Measurements from ENCODE around the gene RABEPK.
"Not testable (repeated sequence)": the region's sequence is repeated elsewhere in the genome, so short reads cannot be mapped to it uniquely, and the experiment has no call there.

Gene RABEPK

DNA sequence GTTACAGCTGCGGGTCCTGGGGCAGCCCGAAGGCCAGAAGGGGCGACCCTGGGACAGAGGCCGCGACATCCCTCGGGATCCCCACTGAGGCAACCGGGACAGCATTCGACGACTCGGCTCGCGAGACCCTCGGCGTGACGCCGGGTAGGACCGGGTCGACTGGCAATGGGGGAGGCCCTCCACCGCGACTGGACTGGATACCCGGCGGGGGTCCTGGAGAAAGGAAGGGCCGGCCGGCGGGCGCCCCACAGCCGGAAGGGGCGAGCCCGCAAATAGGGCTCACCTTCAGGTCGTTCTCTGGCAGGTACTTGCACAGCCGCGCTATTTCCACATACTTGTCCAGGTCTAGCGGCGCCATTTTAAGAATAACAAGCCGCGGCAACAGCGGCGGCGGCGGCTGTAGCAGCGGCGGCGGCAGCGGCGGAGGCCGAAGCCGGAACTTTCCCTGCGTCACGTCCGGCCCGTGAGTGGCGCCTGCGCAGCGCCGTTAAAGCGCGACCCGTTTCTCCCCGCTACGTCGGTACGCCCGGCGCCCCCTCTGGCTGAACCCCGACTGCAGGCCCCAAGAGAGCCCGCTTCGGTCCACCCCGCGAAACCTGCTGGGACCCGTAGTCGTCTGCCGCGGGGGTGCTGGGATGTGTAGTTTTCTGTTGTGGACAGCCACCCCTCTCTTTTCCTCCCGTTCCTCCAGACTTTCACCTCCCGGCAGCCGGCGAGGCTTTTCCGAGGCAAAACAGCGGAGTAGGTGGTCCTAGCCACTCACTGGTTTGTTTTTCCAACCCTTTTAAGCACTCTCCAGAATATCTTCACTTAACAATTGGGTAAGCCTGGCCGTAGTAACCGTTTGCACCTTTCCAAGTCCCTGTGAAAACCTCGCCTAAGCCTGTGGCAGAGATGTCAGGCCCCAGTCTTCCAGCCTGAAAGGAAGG lies 10.7 kb upstream of the RABEPK start, which contains the start of gene PPP6C:
TSS of gene PPP6C (minus strand) at position 443 of the 929 bp plus-strand sequence. CDS start at position 358, 85 bp downstream.
- DNase-seq (ENCODE audit: low read depth, low spot score), result peak; percentile 74
- peak within 1 kb of the TSS; percentile 99 for H3K4me3 ChIP-seq (ENCODE audit: low read depth, low read length)
- CTCF ChIA-PET, result interaction anchor here (0.7 to 1.9 kb wide), 3 partner anchors 10 to 13 kb away, joined by 3 to 6 read pairs (median 5); partner anchors contain the start of gene RABEPK
- POLR2A ChIA-PET, result no interaction called here
- TF ChIP-seq, protein P1, sequence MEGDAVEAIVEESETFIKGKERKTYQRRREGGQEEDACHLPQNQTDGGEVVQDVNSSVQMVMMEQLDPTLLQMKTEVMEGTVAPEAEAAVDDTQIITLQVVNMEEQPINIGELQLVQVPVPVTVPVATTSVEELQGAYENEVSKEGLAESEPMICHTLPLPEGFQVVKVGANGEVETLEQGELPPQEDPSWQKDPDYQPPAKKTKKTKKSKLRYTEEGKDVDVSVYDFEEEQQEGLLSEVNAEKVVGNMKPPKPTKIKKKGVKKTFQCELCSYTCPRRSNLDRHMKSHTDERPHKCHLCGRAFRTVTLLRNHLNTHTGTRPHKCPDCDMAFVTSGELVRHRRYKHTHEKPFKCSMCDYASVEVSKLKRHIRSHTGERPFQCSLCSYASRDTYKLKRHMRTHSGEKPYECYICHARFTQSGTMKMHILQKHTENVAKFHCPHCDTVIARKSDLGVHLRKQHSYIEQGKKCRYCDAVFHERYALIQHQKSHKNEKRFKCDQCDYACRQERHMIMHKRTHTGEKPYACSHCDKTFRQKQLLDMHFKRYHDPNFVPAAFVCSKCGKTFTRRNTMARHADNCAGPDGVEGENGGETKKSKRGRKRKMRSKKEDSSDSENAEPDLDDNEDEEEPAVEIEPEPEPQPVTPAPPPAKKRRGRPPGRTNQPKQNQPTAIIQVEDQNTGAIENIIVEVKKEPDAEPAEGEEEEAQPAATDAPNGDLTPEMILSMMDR (IDR thresholded peaks at IDR 0.05; ENCODE audit: insufficient read depth, low read length, missing control alignments), result peak; percentile 90

DNA sequence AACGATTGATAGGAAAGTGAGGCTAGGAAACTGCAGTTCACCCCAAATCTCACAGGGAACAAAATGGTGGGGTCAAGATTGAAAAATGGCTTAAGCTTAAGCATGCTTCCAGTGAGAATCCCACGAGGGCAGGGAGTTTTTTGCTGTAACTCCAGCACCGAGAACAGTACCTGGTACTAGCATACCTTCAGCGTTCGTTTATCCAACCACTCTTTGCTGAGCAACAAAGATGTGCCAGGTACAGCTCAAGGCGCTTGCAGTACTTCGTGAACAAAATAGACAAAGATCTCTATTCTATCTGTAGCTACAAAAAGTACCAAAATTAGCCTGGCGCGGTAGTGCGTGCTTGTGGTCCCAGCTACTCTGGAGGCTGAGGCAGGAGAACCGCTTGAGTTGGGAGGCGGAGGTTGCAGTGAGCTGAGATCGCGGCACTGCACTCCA lies 10.0 kb upstream of the RABEPK start:
- POLR2A ChIA-PET, result interaction anchor here (1.2 kb wide), 1 partner anchor 9 kb away, joined by 3 read pairs; no protein-coding TSS in a partner anchor
- CTCF ChIA-PET, result interaction anchor here (0.7 to 1.9 kb wide), 4 partner anchors 9 to 16 kb away, joined by 3 to 6 read pairs (median 3); partner anchors contain the start of gene RABEPK
- no peak for DNase-seq (ENCODE audit: low read depth, low spot score)

DNA sequence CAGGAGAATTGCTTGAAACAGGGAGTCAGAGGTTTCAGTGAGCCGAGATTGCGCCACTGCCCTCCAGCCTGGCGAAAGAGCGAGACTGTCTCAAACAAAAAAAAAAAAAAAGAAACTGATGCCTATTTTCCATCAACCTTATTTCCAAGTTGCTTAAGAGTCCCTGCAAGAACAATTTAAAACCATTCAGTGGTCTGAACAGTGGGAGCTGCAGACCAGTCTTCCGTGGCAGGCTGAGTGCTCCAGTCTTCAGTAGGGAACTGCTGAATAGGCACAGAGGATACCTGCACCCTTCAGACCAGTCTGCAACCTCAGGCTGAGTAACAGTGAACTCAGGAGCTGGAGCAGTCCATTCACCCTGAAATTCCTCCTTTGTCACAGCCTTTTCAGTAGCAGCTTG lies 5.9 kb upstream of the RABEPK start:
- H3K4me3 ChIP-seq (ENCODE audit: low read depth, low read length); CTCF ChIA-PET; DNase-seq (ENCODE audit: low read depth, low spot score); POLR2A ChIA-PET: not testable (repeated sequence)

More for the DNA sequence above, 10.0 kb upstream of the RABEPK start:
- H3K4me3 ChIP-seq (ENCODE audit: low read depth, low read length), result peak overlapping the region; percentile 99
- TF ChIP-seq, protein P1 (IDR thresholded peaks at IDR 0.05; ENCODE audit: insufficient read depth, low read length, missing control alignments), result no peak

DNA sequence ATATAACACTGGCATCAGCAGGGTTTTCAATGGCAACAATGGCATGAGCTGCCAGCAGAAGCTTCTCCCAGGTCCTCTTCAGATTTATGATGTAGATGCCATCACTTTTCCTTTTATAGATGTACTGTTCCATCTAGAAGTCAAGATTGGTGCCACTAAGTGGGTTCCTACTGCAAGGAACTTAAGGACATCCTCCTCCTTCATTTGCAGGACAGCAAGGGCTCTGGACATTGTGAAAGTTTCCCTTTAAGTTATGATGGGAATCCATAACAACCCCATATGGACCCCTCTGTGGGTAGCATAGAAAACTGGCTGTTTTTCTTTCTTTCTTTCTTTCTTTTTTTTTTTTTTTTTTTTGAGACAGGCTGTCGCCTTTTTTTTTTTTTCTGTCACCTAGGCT lies 4.8 kb upstream of the RABEPK start:
- CTCF ChIA-PET, result not testable (repeated sequence)

DNA sequence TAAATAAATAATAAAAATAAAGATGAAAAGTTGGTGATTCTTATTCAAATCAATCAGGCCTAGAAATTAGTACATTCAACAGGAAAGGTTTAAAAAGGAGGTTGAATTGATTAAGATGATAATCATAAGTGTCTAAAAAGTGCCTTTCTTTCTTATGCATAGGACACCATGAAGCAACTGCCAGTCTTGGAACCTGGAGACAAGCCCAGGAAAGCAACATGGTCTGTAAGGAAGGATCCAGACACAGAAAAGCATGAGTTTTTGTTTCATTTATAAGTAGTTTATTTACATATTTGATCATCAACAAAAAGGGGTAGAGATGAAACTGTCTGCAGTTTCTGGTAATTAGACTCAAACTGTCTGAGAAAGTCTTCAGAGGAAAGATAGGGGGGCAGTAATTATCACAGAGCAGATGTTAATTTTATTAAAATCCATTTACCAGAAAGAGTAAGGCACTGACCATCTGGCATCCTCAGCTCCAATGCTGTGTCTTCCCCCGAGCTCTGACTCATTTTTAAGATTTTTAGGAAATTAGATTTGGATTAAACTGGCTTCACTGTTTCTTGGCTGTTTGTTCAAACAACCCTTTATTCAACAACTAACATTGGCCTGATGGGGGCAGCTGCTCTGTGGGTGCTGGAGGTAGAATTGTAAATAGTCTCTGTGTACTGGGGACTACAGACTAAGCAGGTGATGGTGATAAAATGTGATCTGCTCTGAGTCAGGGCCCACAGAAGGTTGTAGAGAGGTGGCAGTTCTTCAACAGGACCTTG lies 2.7 kb downstream of the RABEPK start:
- TF ChIP-seq, protein P1 (IDR thresholded peaks at IDR 0.05; ENCODE audit: insufficient read depth, low read length, missing control alignments), result no peak
- no peak overlapping the region for H3K4me3 ChIP-seq (ENCODE audit: low read depth, low read length)
- POLR2A ChIA-PET, result interaction anchor here (1.5 kb wide), 1 partner anchor 38 kb away, joined by 4 read pairs; the partner anchor contains the start of gene HSPA5
- CTCF ChIA-PET, result no interaction called here
- no peak for DNase-seq (ENCODE audit: low read depth, low spot score)

More for the DNA sequence above, 4.8 kb upstream of the RABEPK start:
- not testable (repeated sequence) for DNase-seq (ENCODE audit: low read depth, low spot score); H3K4me3 ChIP-seq (ENCODE audit: low read depth, low read length)
- POLR2A ChIA-PET, result interaction anchor here (0.5 kb wide), 1 partner anchor 33 kb away, joined by 4 read pairs; no protein-coding TSS in a partner anchor

DNA sequence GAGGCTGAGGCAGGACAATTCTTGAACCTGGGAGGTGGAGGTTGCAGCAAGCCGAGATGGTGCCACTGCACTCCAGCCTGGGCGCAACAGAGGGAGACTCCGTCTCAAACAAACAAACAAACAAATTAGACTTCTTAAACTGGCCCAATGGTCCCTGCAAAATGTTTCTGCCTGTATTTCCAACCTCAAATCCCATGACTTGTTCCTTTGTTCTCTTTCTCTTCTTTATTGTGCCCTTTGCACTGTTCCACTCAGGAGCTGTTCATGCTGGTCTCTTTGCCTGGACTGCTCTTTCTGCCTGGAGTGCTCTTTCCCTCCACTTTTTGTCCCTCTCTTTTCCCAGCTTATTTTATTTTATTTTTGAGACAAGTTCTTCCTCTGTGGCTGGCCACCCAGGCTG lies 4.1 kb downstream of the RABEPK start:
- no peak for DNase-seq (ENCODE audit: low read depth, low spot score)
- no peak overlapping the region for H3K4me3 ChIP-seq (ENCODE audit: low read depth, low read length)
- POLR2A ChIA-PET, result interaction anchor here (0.6 kb wide), 1 partner anchor 230 kb away, joined by 3 read pairs; no protein-coding TSS in a partner anchor
- CTCF ChIA-PET, result interaction anchor here (0.7 kb wide), 1 partner anchor 14 kb away, joined by 3 read pairs; no protein-coding TSS in a partner anchor
- TF ChIP-seq, protein P1 (IDR thresholded peaks at IDR 0.05; ENCODE audit: insufficient read depth, low read length, missing control alignments), result no peak

Data from AG04449 (cell line).